ENCODE data around the gene IGF1R. TPM values are rescaled to one million over a fixed set of nuclear protein-coding genes. Genes with fewer than 3 reads are reported as not detected.

The IGF1R gene
- total RNA-seq, 4 donors from 2014 or later: 59.6 to 172 (median 88.5) TPM

GRCh38 chr15:98787936-98788757, 139.8 kb downstream of the IGF1R start:
- TF ChIP-seq POLR2A (IDR thresholded peaks at IDR 0.05) (no peak), CTCF (IDR thresholded peaks at IDR 0.05) (no peak)
- WGBS, 2 donors: 79 to 86% methylated on average over 9 of the region's 9 CpGs
- no peak for DNase-seq (ENCODE audit: low spot score in 2 of 2)
- no peak overlapping the region for H3K4me3 ChIP-seq (ENCODE audit: low read depth, poor library complexity, severe bottlenecking)
- intact Hi-C loops (cut with DNase I; ENCODE audit: low total_unique reads): loop anchor here (10.0 kb wide), 1 partner anchor 133 kb away; no protein-coding TSS in a partner anchor

- no peak overlapping the region for H3K4me3 ChIP-seq (ENCODE audit: low read depth, poor library complexity, severe bottlenecking)
- no peak for DNase-seq (ENCODE audit: low spot score in 2 of 2)
- WGBS, 2 donors: 83% methylated on average over 4 of the region's 4 CpGs
- intact Hi-C loops (cut with DNase I; ENCODE audit: low total_unique reads): loop anchor here (10.0 kb wide), 1 partner anchor 134 kb away; no protein-coding TSS in a partner anchor
- TF ChIP-seq POLR2A (IDR thresholded peaks at IDR 0.05) (no peak), CTCF (IDR thresholded peaks at IDR 0.05) (no peak)
Measured at GRCh38 chr15:98789020-98789419, 140.7 kb downstream of the IGF1R start.

- H3K4me3 ChIP-seq (ENCODE audit: low read depth, poor library complexity, severe bottlenecking): no peak overlapping the region
- intact Hi-C loops (cut with DNase I; ENCODE audit: low total_unique reads): no loop called here
- TF ChIP-seq CTCF (IDR thresholded peaks at IDR 0.05): no peak
- no peak for TF ChIP-seq POLR2A (IDR thresholded peaks at IDR 0.05)
- 92 to 97% methylated on average over 5 of the region's 5 CpGs for WGBS, 2 donors
- no peak for DNase-seq (ENCODE audit: low spot score in 2 of 2)
Measured at GRCh38 chr15:98790270-98790669, 141.9 kb downstream of the IGF1R start.

- no peak for DNase-seq (ENCODE audit: low spot score in 2 of 2)
- TF ChIP-seq CTCF (IDR thresholded peaks at IDR 0.05) (no peak), POLR2A (IDR thresholded peaks at IDR 0.05) (no peak)
- WGBS, 2 donors: 94 to 97% methylated on average over 2 of the region's 2 CpGs
- no peak overlapping the region for H3K4me3 ChIP-seq (ENCODE audit: low read depth, poor library complexity, severe bottlenecking)
- intact Hi-C loops (cut with DNase I; ENCODE audit: low total_unique reads): no loop called here
Measured at GRCh38 chr15:98791046-98791701, 142.8 kb downstream of the IGF1R start.

- TF ChIP-seq CTCF (IDR thresholded peaks at IDR 0.05): no peak
- no peak for TF ChIP-seq POLR2A (IDR thresholded peaks at IDR 0.05)
- intact Hi-C loops (cut with DNase I; ENCODE audit: low total_unique reads): no loop called here
- no peak overlapping the region for H3K4me3 ChIP-seq (ENCODE audit: low read depth, poor library complexity, severe bottlenecking)
- DNase-seq (ENCODE audit: low spot score in 2 of 2): no peak
Measured at GRCh38 chr15:98792117-98792516, 143.8 kb downstream of the IGF1R start.
